Ishikawa (cell line): Measurements from ENCODE around the gene TRMT61A.

ENCODE experiments used
- CEBPB ChIP-seq: IDR thresholded peaks from 2 replicates; pipeline ENCODE4 v1.6.1; 2012
- CREB1 ChIP-seq: IDR thresholded peaks from 2 replicates; pipeline ENCODE4 v1.6.1; 2012; ENCODE audit warnings: low read depth
- EGR1 ChIP-seq: IDR thresholded peaks from 2 replicates; pipeline ENCODE4 v1.6.1; 2012
- EP300 ChIP-seq: IDR thresholded peaks from 2 replicates; pipeline ENCODE4 v1.6.1; 2012; ENCODE audit warnings: borderline replicate concordance
- FOXM1 ChIP-seq: IDR thresholded peaks from 2 replicates; pipeline ENCODE4 v1.6.1; 2012; ENCODE audit warnings: low read depth, borderline replicate concordance
- MAX ChIP-seq: IDR thresholded peaks from 2 replicates; pipeline ENCODE4 v1.6.1; 2012
- NFIC ChIP-seq: IDR thresholded peaks from 2 replicates; pipeline ENCODE4 v1.6.1; 2012
- RAD21 ChIP-seq: IDR thresholded peaks from 2 replicates; pipeline ENCODE4 v1.6.1; 2012; ENCODE audit warnings: low read depth
- TAF1 ChIP-seq: IDR thresholded peaks from 2 replicates; pipeline ENCODE4 v1.6.1; 2012; ENCODE audit warnings: low read depth, mild to moderate bottlenecking
- TCF12 ChIP-seq: IDR thresholded peaks from 2 replicates; pipeline ENCODE4 v1.6.1; 2012; ENCODE audit warnings: low read depth
- TEAD4 ChIP-seq: IDR thresholded peaks from 2 replicates; pipeline ENCODE4 v1.6.1; 2012
- YY1 ChIP-seq: IDR thresholded peaks from 2 replicates; pipeline ENCODE4 v1.6.1; 2012; ENCODE audit warnings: low read depth
- ZBTB7A ChIP-seq: IDR thresholded peaks from 2 replicates; pipeline ENCODE4 v1.6.1; 2012; ENCODE audit warnings: low read depth
- TF ChIP-seq, protein P1 (sequence below): IDR thresholded peaks from 2 replicates; pipeline ENCODE4 v1.6.1; 2012
- TF ChIP-seq, protein P2 (sequence below): IDR thresholded peaks from 2 replicates; pipeline ENCODE4 v1.6.1; 2012; ENCODE audit warnings: low read depth, mild to moderate bottlenecking

The TRMT61A gene

DNA sequence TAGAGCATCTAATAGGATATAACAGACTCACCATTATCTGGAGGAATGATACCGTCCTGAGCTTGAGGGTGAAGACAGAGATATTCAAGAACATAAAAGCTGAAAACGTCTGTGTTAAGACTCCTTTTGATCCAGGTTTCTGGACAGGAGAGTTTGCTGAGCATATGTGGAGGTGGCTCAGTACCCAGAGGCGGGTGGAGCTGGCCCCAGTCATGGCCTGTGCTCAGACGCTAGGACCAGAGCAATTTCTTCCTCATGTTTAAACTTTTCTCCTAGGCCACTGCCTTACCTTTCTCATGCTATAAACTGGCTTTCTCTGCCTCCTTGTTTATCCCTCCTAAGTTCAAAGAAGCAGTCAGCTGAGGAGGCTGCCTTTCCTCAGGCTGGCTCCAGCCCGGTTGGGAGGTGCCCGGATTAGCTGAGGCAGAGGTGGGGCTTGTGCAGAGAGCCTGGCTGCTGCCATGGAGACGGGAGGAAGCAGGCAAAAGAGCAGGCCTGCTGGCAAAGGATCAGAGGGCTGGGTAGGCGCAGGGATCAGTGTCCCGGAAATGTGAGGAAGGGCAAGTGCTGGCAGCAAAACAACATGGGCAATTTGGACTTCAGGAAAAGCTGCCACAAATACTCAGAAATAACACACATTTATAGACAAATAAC, 47.5 kb downstream of the TRMT61A start:
- TF ChIP-seq, protein P1, sequence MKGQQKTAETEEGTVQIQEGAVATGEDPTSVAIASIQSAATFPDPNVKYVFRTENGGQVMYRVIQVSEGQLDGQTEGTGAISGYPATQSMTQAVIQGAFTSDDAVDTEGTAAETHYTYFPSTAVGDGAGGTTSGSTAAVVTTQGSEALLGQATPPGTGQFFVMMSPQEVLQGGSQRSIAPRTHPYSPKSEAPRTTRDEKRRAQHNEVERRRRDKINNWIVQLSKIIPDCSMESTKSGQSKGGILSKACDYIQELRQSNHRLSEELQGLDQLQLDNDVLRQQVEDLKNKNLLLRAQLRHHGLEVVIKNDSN, result no peak
- TF ChIP-seq NFIC, result peak; percentile 81

GRCh38 chr14:103578401-103579075, 49.5 kb downstream of the TRMT61A start:
- TF ChIP-seq TAF1 (no peak), CEBPB (no peak), MAX (no peak), CREB1 (no peak), EGR1 (no peak), TEAD4 (no peak), EP300 (no peak), TCF12 (no peak), ZBTB7A (no peak)
- TF ChIP-seq, protein P2, sequence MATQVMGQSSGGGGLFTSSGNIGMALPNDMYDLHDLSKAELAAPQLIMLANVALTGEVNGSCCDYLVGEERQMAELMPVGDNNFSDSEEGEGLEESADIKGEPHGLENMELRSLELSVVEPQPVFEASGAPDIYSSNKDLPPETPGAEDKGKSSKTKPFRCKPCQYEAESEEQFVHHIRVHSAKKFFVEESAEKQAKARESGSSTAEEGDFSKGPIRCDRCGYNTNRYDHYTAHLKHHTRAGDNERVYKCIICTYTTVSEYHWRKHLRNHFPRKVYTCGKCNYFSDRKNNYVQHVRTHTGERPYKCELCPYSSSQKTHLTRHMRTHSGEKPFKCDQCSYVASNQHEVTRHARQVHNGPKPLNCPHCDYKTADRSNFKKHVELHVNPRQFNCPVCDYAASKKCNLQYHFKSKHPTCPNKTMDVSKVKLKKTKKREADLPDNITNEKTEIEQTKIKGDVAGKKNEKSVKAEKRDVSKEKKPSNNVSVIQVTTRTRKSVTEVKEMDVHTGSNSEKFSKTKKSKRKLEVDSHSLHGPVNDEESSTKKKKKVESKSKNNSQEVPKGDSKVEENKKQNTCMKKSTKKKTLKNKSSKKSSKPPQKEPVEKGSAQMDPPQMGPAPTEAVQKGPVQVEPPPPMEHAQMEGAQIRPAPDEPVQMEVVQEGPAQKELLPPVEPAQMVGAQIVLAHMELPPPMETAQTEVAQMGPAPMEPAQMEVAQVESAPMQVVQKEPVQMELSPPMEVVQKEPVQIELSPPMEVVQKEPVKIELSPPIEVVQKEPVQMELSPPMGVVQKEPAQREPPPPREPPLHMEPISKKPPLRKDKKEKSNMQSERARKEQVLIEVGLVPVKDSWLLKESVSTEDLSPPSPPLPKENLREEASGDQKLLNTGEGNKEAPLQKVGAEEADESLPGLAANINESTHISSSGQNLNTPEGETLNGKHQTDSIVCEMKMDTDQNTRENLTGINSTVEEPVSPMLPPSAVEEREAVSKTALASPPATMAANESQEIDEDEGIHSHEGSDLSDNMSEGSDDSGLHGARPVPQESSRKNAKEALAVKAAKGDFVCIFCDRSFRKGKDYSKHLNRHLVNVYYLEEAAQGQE, result no peak
- TF ChIP-seq, protein P1, result no peak

GRCh38 chr14:103581206-103581605, 52.2 kb downstream of the TRMT61A start:
- TF ChIP-seq NFIC (no peak), RAD21 (no peak), MAX (no peak), EGR1 (no peak), ZBTB7A (no peak), YY1 (no peak), EP300 (no peak), TEAD4 (no peak), CREB1 (no peak), CEBPB (no peak), TAF1 (no peak), TCF12 (no peak), FOXM1 (no peak)
- TF ChIP-seq, protein P2, result no peak
- TF ChIP-seq, protein P1, result no peak

- TF ChIP-seq ZBTB7A (no peak), CEBPB (no peak), EGR1 (no peak), EP300 (no peak), TAF1 (no peak), YY1 (no peak), MAX (no peak), CREB1 (no peak), TEAD4 (no peak), TCF12 (no peak), RAD21 (no peak)
- TF ChIP-seq, protein P1, result no peak
These were observed 53.1 kb downstream of the TRMT61A start for GRCh38 chr14:103581954-103582703.
